DMS 273 (cell line): Measurements from ENCODE around the gene TENM4.

ENCODE experiments used
- DNase-seq: peaks from one replicate; lab custom pipeline; 2025; ENCODE audit not compliant: unreplicated experiment; lab: John Stamatoyannopoulos, UW

TENM4 gene

DNA sequence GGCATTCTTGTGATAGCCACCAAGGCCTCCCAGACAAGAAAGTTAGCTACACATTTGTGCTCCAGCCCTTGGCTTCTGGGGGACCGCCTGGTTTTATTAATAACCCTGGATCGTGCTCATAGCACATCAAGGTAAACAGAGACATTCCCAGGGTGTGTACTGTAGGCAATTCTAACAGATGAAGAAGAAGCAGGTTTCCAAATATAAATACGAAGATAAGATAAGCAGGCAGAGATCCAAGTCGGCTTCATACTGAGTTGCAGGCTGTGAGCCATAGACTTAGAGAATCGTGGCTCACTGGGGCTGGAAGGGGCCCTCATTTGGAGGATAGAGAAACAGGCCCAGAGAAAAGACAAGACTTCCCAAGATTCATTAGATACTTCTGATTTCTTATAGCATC lies 131.4 kb downstream of the TENM4 start:
- peak; percentile 28 for DNase-seq

DNA sequence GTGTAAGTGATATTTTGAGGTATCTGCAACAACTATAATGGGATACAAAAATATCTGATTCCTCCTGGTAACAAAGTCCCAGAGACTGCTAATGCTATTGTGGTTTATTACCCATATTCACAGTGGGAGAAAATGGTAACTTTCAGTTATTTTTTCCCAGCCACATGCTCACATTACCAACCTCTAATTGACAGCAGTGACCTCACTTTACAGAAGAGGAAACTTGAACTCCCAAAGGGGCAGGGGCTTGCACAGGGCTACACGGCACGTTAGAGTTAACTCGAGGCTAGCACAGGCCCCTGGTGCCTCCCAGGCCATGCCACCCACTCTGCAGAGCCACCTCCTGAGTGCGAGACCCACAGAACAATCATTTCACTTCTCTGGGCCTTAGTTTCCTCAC lies 132.4 kb downstream of the TENM4 start:
- DNase-seq: no peak

DNA sequence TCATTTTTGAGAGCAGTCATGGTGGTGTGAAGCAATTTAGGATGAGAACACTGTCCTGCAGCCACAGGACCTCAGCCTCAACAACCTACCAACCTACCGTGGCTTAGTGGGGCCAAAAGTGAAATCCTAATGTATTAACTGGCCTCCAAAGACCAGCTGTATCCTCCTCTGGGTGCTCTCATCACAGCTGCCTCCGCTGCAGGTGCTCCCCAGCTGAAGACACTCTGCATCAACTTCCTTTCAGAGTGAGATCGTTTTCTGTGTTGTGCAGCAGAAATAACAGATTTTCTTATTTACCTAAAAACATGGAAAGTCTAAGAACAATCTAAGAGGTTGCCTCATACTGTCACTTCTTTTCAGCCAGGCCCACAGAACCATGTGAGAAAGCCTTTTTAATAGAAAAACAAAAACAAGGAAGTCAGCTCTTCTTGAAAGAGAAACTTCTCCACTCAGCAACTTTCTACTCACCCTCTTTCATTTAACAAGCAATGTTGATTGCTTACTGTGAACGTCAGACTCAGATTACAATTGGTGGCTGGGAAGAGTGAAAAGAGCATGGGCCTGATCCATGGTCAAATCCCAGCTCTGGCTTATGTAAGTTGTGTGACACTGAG lies 136.1 kb downstream of the TENM4 start:
- DNase-seq: no peak

GRCh38 chr11:79296141-79296540 lies 144.7 kb downstream of the TENM4 start:
- DNase-seq: no peak

DNA sequence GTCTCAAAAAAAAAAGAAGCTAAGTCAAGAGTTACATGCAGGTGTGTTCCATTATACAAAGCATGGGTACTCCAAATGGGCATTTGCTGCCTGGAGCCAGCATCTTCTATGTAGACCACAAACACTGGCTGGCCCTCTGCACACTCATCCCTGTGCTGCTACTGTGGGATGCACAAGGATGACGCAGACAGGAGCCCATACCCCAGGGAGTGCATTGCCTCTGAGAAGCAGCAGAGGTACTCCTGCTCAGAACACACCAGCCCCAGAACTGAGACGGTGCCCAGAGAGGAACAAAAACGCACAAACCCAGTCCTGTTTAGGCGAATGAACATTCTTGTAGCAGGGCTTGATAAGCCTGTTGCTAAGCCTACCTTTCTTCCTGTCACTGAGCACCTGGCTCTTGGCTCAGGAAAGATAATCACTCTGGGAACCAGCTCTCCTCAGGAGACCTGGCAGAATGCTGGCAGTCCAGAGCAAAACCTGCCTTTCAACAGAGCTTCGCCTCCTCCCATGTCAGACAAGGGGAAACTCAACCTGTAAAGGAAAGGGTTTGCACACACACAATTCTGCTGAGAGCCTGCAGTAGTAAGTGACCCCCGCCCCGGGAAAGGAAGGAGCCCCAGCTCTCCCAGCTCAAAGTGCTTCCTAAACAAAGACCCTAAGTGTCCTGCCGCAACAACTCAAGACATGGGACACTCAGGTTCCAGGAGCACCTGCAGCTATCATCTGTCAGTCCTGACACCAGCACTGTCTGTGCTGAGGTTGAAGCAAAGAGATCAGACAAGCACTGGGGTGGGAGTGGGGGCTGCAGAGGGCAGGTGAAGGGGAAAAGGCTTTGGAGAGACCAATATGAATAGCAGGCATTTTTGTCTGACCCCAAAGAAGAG lies 145.7 kb downstream of the TENM4 start:
- DNase-seq: no peak

- peak; percentile 29 for DNase-seq
These were observed 148.9 kb downstream of the TENM4 start for GRCh38 chr11:79291948-79292347.

- no peak for DNase-seq
These were observed 150.1 kb downstream of the TENM4 start for GRCh38 chr11:79290761-79291160.

DNA sequence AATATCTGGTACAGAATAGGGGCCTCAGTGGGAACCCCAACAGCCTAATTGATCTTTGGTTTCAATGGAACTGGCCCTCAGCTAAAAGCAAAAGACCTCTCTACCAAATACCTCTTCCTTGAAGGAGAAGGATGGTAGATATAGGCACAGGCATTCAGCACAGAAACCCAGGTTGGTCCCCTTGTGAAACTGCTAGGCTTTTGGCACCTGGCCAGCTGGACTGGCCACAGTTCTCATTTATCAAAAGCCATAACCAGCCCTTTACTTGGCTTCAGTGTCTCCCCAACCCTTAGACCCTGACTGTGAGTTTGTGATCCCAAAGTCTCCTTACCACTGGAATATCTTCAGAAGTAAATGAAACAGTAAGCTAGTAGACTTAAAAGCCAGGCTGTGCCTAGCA lies 152.9 kb downstream of the TENM4 start:
- no peak for DNase-seq

DNA sequence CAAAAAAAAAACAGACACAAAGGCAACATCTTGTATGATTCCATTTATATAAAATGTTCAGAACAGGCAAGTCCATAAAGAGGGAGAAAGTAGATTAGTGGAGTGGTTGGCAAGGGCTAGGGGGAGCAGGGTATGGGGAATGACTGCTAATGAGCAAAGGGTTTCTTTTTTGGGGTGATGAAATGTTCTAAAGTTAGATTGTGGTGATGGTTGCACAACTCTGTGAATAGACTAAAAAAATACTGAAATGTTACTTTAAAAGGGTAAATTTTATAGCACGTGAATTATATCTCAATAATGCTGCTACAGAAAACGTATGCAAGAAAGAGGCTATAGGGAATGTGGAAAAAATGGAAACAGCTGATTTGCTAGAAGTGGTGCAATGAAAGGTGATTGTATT lies 155.1 kb downstream of the TENM4 start:
- no peak for DNase-seq

- DNase-seq: no peak
These were observed 164.0 kb downstream of the TENM4 start for GRCh38 chr11:79276736-79277325.

- DNase-seq: no peak
These were observed 166.0 kb downstream of the TENM4 start for GRCh38 chr11:79274636-79275331.

DNA sequence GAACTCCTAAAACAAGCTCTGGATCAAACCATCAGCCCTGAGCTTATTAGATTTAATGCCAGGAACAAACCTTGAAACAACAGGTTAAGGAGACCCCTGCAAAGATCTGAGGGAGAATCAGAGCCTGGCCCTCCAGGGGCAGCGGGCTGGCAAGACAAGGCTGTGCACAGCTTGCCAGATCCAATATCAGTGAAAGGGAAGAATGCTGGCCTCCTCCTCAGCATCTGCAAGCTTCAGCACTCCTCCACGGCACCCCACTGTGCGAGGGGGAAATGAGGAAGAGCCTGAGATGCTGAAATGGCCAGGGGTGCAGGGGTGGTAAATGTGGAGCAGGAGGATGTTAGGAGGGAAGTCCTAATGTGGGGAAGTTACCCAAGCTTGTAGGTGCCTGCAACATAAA lies 167.0 kb downstream of the TENM4 start:
- no peak for DNase-seq

GRCh38 chr11:79269611-79270307 lies 171.1 kb downstream of the TENM4 start:
- no peak for DNase-seq

DNA sequence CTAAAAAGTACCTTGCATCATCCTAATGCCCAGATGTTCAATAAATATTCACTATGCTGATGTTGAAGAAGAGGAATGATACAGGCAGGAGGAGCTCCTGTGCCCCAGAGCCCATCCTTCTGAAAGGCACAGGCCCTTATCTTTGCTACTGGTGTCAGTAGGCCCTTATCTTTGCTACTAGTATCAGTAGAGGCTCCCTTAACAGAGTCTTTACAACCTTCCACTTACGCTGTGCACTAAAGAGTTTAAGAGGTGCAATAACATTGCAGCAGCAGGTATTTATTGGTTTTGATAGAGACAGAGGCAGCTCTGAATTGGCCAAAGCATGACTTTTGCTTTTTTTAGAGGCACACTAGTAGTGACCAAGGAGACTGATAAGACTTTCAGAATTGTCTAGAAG lies 174.4 kb downstream of the TENM4 start:
- DNase-seq: no peak

DNA sequence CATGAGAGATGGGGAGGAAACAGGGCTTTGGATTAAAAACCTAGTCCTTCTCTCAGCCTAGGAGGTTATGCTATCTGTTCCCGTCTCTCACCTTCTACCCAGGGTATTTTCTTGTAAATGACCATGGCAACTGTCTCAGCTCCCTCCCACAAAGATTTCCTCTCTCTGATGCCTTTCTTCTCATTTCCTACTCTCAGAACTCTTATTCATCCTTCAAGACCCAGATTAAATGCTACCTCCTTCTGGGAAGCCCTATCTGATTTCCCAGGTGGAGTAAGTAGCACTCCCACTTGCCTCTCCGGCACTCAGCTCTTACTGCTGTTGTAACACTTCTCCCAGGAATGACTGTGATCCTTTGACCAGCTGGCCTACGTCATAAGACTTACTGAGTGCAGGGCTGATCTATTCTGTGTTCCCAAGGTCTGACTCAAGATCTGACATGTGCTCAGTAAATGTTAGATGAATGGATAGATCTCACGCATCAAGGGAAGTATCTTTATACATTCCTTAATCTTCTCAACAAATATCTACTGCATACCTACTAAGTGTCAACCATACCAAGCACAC lies 175.0 kb downstream of the TENM4 start:
- no peak for DNase-seq

DNA sequence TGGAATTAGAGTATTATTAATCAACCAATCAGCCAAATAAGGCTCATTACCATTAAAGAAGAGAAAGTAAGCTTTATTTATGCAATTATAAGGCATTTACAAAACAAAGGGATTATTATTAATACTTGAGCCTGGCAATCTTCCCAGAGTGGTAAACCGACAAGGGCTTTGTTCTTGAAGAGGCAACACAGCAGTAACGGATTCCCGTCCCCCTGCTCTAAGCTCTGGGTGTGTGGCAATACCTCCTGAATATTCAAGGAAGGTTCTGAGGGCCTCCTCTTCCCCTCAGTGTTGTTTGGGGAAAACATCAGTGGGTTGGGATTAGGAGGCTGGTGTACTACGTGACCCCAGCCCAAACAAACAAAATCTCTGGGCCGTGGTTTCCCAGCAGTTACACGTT lies 176.5 kb downstream of the TENM4 start:
- no peak for DNase-seq

DNA sequence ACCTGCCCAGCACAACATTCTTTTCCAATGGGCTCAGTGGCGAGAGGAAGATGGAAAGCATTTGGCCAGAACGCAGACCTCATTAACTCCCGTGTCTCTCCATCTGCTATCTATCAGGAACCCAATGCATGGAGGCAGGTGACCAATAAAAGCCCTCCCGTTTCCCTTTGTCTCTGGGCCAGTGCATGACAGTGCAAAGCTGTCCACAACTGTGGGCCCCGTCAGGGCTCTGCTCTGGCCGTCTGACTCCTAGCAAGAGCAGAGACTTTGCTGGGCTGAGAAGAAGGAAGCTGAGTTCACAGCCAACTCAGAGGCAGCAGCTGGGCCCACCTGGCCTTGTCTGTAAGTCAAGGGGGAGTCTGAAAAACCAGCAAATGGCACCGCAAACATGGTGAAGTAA lies 177.8 kb downstream of the TENM4 start:
- peak; percentile 63 for DNase-seq

DNA sequence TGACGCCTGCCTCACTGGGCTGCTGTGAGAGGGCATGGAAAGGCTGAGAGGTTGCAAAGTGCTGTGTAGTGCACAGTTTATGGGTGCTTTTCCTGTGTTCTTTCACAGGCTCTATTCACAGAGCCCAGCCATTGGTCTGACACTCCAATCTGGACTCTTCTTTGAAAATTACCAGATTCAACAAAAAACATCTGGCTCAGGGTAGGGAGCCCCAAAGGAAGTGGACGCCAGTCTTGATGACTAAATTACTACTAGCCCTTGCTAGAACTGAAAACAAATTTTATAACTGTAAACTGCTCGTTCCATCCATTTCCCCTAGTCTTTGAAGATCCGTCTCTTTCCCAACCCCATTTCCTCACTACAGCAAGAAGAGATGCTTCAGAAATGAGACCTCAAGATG lies 178.6 kb downstream of the TENM4 start:
- DNase-seq: no peak

DNA sequence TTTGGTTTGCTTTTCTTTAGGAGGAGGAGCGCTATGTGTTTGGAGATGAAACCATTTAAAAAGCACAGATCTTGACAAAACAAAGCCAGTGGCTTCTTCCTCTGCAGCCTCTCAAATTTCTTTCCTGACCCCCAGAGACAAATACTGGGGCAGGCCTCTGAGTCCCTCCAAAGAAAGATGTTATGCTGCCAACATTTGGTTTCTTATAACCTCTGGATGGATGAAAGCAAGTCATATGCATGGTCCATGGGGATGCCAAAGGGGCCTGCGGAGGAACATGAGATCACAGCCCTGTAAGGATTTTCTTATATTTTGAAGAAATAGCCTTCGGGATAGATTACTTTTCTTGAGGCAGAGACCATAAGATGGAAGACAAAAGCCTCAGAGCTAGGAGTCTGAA lies 179.1 kb downstream of the TENM4 start:
- DNase-seq: no peak

DNA sequence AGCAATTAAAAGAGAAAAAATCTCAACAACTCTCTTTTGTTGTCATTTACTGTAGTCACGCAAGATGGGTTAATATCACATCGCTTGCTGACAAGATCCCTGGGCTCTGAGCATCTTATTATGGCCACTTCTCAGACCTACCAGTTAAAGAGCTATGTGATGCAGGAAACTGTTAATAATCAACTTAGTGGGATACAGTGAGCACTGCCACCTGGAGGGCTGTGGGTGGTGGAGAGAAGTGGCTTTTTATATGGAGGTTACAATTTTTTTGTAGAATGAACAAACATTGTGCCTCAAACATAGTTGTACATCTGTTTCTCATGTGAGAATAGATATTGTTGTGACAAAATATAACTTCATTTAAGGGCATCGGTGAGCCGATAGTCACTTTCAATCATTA lies 181.0 kb downstream of the TENM4 start:
- DNase-seq: peak; percentile 3

DNA sequence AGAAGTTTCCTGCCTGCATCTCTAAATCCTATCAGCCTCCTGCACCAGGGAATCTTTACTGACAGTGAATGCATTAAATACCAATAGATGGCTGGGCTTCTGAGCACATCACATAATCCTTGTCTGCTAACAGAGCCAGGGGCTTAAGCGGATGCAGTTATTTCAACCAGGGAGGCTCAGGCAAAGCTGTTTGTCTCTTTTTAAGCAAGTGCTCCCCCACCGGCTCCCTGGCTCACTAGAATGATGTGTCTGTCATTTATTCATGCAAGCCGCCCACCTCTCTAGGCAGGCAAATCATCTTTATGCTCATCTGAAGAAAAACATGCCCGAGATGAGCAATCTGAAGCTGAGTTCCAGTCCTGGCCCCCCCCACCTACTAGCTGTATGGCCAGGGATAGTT lies 182.3 kb downstream of the TENM4 start:
- DNase-seq: no peak
